HFF-Myc (cell line): ENCODE data around the gene NHLRC1.
A peak's percentile ranks its signal among the peaks of the same experiment; 100 is the strongest.
"Not testable (repeated sequence)": the region's sequence is repeated elsewhere in the genome, so short reads cannot be mapped to it uniquely, and the experiment has no call there.

Experiments used
- DNase-seq: peaks from one replicate; pipeline ENCODE4 v3.0.0-alpha.2; 2011; ENCODE audit warnings: low read depth; ENCODE audit errors: extremely low read depth
- H3K4me3 ChIP-seq: replicated peaks from 2 replicates; pipeline ENCODE4 v1.5.1; 2011; ENCODE audit warnings: low read depth, mild to moderate bottlenecking, control low read depth, low read length
- TF ChIP-seq, protein P1 (sequence below): IDR thresholded peaks from 2 replicates; pipeline ENCODE4 v1.5.1; 2012; ENCODE audit warnings: mild to moderate bottlenecking, low read depth, low read length, control low read depth; ENCODE audit errors: missing control alignments

The NHLRC1 gene

DNA sequence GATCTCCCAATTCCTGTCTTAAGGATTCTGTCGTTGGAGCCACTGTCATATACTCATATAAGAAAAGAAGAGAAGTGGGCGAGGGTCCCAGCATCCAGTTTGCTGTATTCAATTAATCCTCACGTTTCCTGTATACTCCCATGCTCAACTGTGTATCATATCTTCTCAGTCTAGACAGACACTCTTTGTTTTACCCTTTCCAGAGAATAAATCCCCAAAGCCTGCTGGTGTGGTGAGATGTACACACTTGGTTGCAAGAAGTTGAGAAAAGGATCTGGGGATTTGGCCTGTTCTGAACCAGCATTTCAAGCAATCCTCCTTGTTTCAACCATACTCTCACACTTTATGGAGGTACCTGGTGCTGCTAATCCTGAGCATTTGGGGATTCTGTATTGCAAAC, 29.3 kb upstream of the NHLRC1 start:
- TF ChIP-seq, protein P1, sequence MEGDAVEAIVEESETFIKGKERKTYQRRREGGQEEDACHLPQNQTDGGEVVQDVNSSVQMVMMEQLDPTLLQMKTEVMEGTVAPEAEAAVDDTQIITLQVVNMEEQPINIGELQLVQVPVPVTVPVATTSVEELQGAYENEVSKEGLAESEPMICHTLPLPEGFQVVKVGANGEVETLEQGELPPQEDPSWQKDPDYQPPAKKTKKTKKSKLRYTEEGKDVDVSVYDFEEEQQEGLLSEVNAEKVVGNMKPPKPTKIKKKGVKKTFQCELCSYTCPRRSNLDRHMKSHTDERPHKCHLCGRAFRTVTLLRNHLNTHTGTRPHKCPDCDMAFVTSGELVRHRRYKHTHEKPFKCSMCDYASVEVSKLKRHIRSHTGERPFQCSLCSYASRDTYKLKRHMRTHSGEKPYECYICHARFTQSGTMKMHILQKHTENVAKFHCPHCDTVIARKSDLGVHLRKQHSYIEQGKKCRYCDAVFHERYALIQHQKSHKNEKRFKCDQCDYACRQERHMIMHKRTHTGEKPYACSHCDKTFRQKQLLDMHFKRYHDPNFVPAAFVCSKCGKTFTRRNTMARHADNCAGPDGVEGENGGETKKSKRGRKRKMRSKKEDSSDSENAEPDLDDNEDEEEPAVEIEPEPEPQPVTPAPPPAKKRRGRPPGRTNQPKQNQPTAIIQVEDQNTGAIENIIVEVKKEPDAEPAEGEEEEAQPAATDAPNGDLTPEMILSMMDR: no peak
- no peak overlapping the region for H3K4me3 ChIP-seq
- no peak for DNase-seq

DNA sequence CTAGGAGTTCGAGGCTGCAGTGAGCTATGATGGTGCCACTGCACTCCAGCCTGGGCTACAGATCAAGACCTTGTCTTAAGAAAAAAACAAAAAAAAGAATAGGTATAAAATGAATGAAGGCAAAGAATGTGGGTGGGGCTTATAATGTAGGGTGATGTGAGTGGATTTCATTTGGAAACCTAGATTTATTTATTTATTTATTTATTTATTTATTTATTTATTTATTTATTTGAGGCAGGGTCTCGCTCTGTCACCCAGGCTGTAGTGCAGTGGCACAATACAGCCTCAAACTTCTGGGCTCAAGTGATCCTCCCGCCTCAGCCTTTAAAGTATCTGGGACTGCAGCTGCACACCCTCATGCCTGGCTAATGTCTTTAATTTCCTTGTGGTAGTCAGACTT, 28.9 kb upstream of the NHLRC1 start:
- DNase-seq, H3K4me3 ChIP-seq: not testable (repeated sequence)

DNA sequence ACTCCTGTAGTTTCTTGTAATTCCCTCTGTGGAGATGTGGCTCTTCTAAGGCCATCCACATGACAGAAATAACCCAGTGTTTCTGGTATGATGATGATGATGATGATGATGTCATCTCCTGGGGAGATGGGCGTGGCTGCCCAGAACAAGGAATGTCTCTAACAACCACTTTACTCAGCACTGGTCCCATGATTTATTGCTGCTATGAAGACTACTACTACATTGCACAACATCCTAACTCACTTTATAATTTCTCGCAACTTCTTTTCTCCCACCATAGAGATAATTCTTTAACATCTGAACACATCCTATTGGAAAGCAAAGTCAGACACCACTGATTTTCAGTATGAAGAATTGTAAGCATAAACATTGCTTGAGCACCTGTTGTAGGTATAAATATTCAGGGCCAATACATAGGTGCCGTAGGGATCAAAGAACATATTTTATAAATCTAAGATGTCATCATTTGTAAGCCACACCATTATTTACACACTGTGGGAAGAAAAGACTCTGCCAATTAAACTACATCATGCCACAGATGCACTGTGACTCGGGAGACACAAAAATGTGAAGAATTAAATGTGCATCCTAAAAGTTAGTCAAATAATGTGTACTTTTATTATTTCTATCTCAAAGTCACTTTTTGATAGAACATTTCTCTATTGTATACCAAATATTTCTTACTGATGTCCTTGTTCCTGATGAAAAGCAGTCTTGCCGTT, 26.0 kb upstream of the NHLRC1 start:
- DNase-seq: peak; percentile 69
- TF ChIP-seq, protein P1: no peak
- H3K4me3 ChIP-seq: no peak overlapping the region

DNA sequence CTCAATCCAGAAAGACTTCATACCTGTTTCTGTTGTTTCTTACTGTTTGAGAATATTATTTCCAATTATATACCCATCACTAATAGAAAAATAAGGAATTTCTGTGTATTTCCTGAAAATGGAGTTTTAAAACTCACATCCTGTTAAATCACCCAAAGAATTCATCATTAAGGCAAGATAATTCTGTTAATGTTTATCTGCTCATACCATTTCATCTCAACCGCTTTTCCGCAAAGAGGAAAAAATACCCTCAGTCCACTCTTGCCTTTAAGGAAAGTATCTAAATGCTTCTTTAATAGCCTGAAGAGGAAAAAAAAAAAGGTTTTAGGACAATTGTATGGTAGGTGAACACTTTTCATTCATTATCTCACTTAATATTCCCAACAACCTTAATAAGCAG, 25.1 kb upstream of the NHLRC1 start:
- DNase-seq: no peak
- no peak overlapping the region for H3K4me3 ChIP-seq
- TF ChIP-seq, protein P1: no peak

DNA sequence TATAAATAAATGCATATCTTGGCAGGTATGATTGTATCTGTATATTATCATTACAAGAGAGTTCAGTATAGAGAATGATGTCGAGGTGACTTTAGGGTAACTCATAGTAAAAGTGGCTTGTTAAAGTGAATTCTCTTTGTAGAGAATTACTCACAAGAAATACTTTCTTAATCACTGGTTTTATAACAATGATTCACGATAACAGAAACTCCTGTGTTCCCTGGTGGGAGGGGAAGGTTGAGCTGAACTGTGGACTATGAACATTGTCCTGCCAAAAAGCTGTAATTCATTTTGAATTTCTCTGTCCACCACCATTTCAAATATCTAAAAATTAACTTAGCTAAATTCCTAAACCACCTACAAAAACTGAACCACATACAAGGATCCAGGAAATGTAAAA, 24.7 kb upstream of the NHLRC1 start:
- TF ChIP-seq, protein P1: no peak
- no peak for DNase-seq
- H3K4me3 ChIP-seq: no peak overlapping the region

DNA sequence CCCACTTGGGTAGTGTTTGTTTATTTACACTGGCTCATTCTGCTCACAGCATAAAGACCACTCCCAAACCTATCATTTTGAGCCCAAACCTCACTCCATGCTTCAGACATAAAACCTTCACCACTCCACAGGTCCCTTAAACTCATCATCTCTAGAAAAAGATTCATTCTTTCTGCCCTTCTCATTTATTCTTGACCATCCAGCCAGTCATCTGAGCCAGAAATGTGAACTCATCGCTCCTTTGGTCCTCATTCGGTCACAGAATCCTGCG, 20.0 kb upstream of the NHLRC1 start:
- no peak for DNase-seq
- TF ChIP-seq, protein P1: no peak
- H3K4me3 ChIP-seq: no peak overlapping the region

DNA sequence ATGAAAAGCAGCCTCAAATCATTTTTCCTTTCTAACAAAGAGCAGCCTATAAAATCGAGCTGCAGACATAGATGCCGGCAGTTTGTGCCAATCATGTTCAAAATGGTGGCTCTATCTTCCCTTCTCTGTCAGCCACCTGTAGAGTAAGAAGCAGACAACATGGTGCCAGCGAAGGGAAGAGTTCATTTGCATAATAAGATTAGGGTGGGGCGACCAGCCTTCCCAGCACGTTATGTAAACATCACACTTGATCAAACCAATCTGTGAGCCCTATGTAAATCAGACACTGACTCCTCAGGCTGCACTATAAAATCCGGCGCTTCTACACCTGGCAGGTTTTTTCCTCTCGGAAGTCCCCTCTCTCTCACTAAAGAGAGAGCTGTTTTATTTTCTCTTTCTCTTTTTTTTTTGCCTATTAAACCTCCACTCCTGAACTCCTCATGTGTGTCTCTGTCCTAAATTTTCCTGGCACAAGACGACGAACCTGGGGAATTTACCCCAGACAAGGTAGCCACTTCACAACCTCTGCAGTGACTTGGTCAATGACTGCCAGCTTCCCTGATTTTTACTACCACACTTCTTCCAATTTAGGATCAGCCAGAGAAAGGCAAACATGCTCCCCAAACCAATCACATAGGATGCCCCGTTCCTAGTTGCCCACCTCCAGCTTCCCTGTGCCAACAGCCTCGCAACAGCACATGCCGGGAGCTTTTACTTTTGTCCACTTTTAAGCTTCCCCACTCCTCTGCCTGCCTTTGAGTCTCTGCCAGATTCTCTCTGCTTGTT, 19.5 kb upstream of the NHLRC1 start:
- H3K4me3 ChIP-seq: no peak overlapping the region
- TF ChIP-seq, protein P1: no peak
- DNase-seq: no peak
